Psoas muscle (tissue), 8 donors: Measurements from ENCODE around the gene CAPN1. TPM values are rescaled to one million over a fixed set of nuclear protein-coding genes. Genes with fewer than 3 reads are reported as not detected.

Experiments used
- ATAC-seq, 4 donors: fragments of 200-7000 bp; cut with Tn5 transposase; one replicate each; pipeline ENCODE4 v1.9.1; 2020; ENCODE audit warnings: moderate library complexity in 3 of 4, mild to moderate bottlenecking in 2 of 4
- DNase-seq, 2 donors: peaks; one replicate each; pipeline ENCODE4 v3.0.0-alpha.2; 2020
- H3K27ac ChIP-seq: fragments of 200-600 bp; one replicate; pipeline ENCODE4 v1.8.0; 2022
- H3K27me3 ChIP-seq, 3 donors: fragments of 200-600 bp in 1 of 3; one replicate each; pipeline versions ENCODE4 v1.6.1 to v1.8.0; 2013 to 2022; ENCODE audit warnings: low read length in 2 of 3, mild to moderate bottlenecking in 2 of 3, moderate library complexity in 1 of 3; ENCODE audit not compliant: insufficient read depth in 3 of 3
- H3K36me3 ChIP-seq, 2 donors: fragments of 200-600 bp in 1 of 2; one replicate each; pipeline versions ENCODE4 v1.6.1 to v1.8.0; 2013 to 2022; ENCODE audit warnings: low read depth in 1 of 2, mild to moderate bottlenecking in 1 of 2, moderate library complexity in 1 of 2; ENCODE audit not compliant: insufficient read depth in 1 of 2
- H3K4me1 ChIP-seq: fragments of 200-600 bp; one replicate; pipeline ENCODE4 v1.8.0; 2022
- H3K4me3 ChIP-seq: fragments of 200-600 bp; one replicate; pipeline ENCODE4 v1.8.0; 2022; ENCODE audit warnings: mild to moderate bottlenecking
- H3K9me3 ChIP-seq: fragments of 200-600 bp; one replicate; pipeline ENCODE4 v1.8.0; 2022
- CTCF ChIP-seq: fragments of 200-600 bp; IDR thresholded peaks from one replicate; pipeline ENCODE4 v1.8.0; 2022; ENCODE audit warnings: antibody characterized with exemption
- WGBS, 3 donors: extraction: QIAGEN DNeasy Blood & Tissue Kit; methylation state at CpG; one replicate each; pipeline versions ENCODE4 v1.1.6 to v1.1.7; 2013; 5-methylcytosine and 5-hydroxymethylcytosine counted together
- intact Hi-C, 2 donors: fragments of 100-400 bp; cut with DNase I; formaldehyde crosslinking; loops; one replicate each; pipeline versions ENCODE4 v1.11.0 to v1.14.2; 2022
- polyA plus RNA-seq, 3 donors: library from polyadenylated mRNA; stranded (reverse); fragments of 200-250 nt; gene quantifications; one replicate each; pipeline ENCODE4 v1.2.3, GENCODE V29; 2013
- total RNA-seq, 4 donors: library from RNA; stranded (reverse); fragmentation: NEBNext Ultra II Directional in 2 of 4; extraction: Animal tissue kit (Norgen Biotek cat#: 25700) in 2 of 4; gene quantifications; one replicate each; pipeline versions ENCODE4 v1.2.1 to v1.2.4, GENCODE V29; 2021 to 2023
- donor health status: healthy with polysubstance abuse.
- donor health status: DM: no; HTN: no; CAD: no; lungs with moderate emphysema.
- donor health status: Bipolar disorder and iron deficiency.
- donor health status: healthy.
- donor health status: DM: yes; HTN: yes; CAD: no.
- donor health status: DM: no; HTN: no; CAD: no.
- donor health status: DM: no; HTN: no; CAD: no.
- donor health status: DM: yes; HTN: yes; CAD: no.

Gene CAPN1
- total and polyA plus RNA-seq, 7 donors = 65.7 to 105 (median 83.2) TPM

DNA sequence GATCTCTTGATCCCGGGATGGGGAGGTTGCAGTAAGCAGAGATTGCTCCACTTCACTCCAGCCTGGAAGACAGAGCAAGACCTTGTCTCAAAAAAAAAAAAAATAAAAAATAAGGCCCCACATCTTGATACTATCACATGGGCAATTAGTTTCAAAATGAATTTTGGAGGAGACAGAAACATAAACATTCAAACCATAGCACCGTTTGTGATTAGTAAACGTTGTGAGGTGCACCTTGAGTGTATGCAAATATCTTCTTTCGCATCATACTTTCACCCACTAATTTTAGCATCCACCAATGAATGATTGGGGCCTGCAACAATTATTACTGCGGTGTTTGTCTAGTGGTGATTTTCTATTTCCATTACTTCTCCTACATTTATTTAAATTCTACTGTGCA lies 22.7 kb upstream of the CAPN1 start:
- intact Hi-C loops = no loop called here
- Histone ChIP-seq H3K4me1 (no peaks in the 10 kb centered on the region), H3K36me3 (no peaks in the 10 kb centered on the region), H3K27ac (no peak overlapping the region), H3K4me3 (no peak overlapping the region), H3K27me3 (no peaks in the 10 kb centered on the region), H3K9me3 (no peaks in the 10 kb centered on the region)
- ATAC-seq (no peak), DNase-seq (no peak)
- no peak for TF ChIP-seq CTCF
- WGBS, 3 donors = 75 to 84% (median 75%) methylated on average over 5 of the region's 5 CpGs

- H3K27me3 ChIP-seq = no peaks in the 10 kb centered on the region
- H3K4me3 ChIP-seq = no peak overlapping the region
- intact Hi-C loops = no loop called here
- ATAC-seq (no peak), DNase-seq (no peak)
- TF ChIP-seq CTCF = no peak
- no peaks in the 10 kb centered on the region for H3K9me3 ChIP-seq
- WGBS, 3 donors = 71 to 79% (median 71%) methylated on average over 3 of the region's 3 CpGs
- H3K27ac ChIP-seq = no peak overlapping the region
- H3K4me1 ChIP-seq = no peaks in the 10 kb centered on the region
- H3K36me3 ChIP-seq = no peaks in the 10 kb centered on the region
Measured at GRCh38 chr11:65160643-65161042, 21.1 kb upstream of the CAPN1 start.

DNA sequence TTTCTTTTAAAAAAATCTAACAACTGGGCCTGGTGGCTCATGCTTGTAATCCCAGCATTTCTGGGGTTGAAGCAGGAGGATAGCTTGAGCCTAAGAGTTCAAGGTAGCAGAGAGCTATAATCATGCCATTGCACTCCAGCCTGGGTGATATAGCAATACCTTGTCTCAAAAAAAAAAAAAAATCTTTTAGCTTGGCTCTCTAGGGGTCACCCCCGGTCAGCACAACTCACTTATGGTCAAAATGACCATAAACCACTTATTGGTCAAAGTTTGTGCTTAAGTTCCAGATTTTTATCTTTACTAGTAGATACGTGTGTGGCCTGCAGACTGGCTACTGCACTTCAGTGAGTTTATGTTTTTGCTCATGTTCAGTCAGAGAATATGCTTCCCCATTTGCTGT lies 18.0 kb upstream of the CAPN1 start:
- intact Hi-C loops = no loop called here
- no peak for TF ChIP-seq CTCF
- Histone ChIP-seq H3K9me3 (no peaks in the 10 kb centered on the region), H3K27ac (no peak overlapping the region), H3K27me3 (no peaks in the 10 kb centered on the region), H3K4me1 (no peaks in the 10 kb centered on the region), H3K36me3 (no peaks in the 10 kb centered on the region), H3K4me3 (no peak overlapping the region)
- DNase-seq = no peak
- 77 to 80% (median 79%) methylated on average over 2 of the region's 2 CpGs for WGBS, 3 donors
- no peak for ATAC-seq

- H3K27ac ChIP-seq = no peak overlapping the region
- H3K27me3 ChIP-seq = no peaks in the 10 kb centered on the region
- intact Hi-C loops = no loop called here
- no peak for DNase-seq
- no peaks in the 10 kb centered on the region for H3K36me3 ChIP-seq
- TF ChIP-seq CTCF = no peak
- H3K9me3 ChIP-seq = no peaks in the 10 kb centered on the region
- WGBS, 3 donors = 46 to 55% (median 48%) methylated on average over 31 of the region's 31 CpGs
- no peak for ATAC-seq
- H3K4me3 ChIP-seq = peak overlapping the region; percentile 50
- H3K4me1 ChIP-seq = no peaks in the 10 kb centered on the region
Measured at GRCh38 chr11:65165410-65166317, 16.1 kb upstream of the CAPN1 start.
